ENCODE results near the gene HEPHL1.
"Not testable (repeated sequence)": the region's sequence is repeated elsewhere in the genome, so short reads cannot be mapped to it uniquely, and the experiment has no call there.

HEPHL1 gene

GRCh38 chr11:94084164-94084563 is 63.0 kb downstream of the HEPHL1 start:
- DNase-seq (ENCODE audit: low spot score): no peak

- no peak for DNase-seq (ENCODE audit: low spot score)
Measured at GRCh38 chr11:94088906-94089305, 67.8 kb downstream of the HEPHL1 start.

GRCh38 chr11:94089341-94089740 is 68.2 kb downstream of the HEPHL1 start:
- DNase-seq (ENCODE audit: low spot score): no peak

GRCh38 chr11:94090401-94090800 is 69.2 kb downstream of the HEPHL1 start:
- DNase-seq (ENCODE audit: low spot score): no peak

GRCh38 chr11:94091091-94091490 is 69.9 kb downstream of the HEPHL1 start:
- DNase-seq (ENCODE audit: low spot score): no peak

- DNase-seq (ENCODE audit: low spot score): no peak
Measured at GRCh38 chr11:94100253-94100652, 79.1 kb downstream of the HEPHL1 start.

GRCh38 chr11:94103471-94103870 is 82.3 kb downstream of the HEPHL1 start:
- no peak for DNase-seq (ENCODE audit: low spot score)

GRCh38 chr11:94104734-94105133 is 83.6 kb downstream of the HEPHL1 start:
- DNase-seq (ENCODE audit: low spot score): no peak

GRCh38 chr11:94106716-94107115 is 85.6 kb downstream of the HEPHL1 start:
- no peak for DNase-seq (ENCODE audit: low spot score)

GRCh38 chr11:94107363-94107762 is 86.2 kb downstream of the HEPHL1 start:
- no peak for DNase-seq (ENCODE audit: low spot score)

GRCh38 chr11:94111241-94111640 is 90.1 kb downstream of the HEPHL1 start:
- DNase-seq (ENCODE audit: low spot score): no peak

- no peak for DNase-seq (ENCODE audit: low spot score)
Measured at GRCh38 chr11:94111660-94112059, 90.5 kb downstream of the HEPHL1 start.

GRCh38 chr11:94112206-94112953 is 91.2 kb downstream of the HEPHL1 start:
- DNase-seq (ENCODE audit: low spot score): no peak

GRCh38 chr11:94117197-94117574 is 96.0 kb downstream of the HEPHL1 start:
- no peak for DNase-seq (ENCODE audit: low spot score)

GRCh38 chr11:94117871-94118270 is 96.7 kb downstream of the HEPHL1 start:
- no peak for DNase-seq (ENCODE audit: low spot score)

- DNase-seq (ENCODE audit: low spot score): not testable (repeated sequence)
Measured at GRCh38 chr11:94119676-94120075, 98.5 kb downstream of the HEPHL1 start.

GRCh38 chr11:94120516-94120915 is 99.4 kb downstream of the HEPHL1 start:
- not testable (repeated sequence) for DNase-seq (ENCODE audit: low spot score)

GRCh38 chr11:94120946-94121345 is 99.8 kb downstream of the HEPHL1 start:
- no peak for DNase-seq (ENCODE audit: low spot score)

- DNase-seq (ENCODE audit: low spot score): no peak
Measured at GRCh38 chr11:94125407-94126115, 104.4 kb downstream of the HEPHL1 start.

GRCh38 chr11:94127638-94128037 is 106.5 kb downstream of the HEPHL1 start:
- no peak for DNase-seq (ENCODE audit: low spot score)

GRCh38 chr11:94128291-94128745 is 107.2 kb downstream of the HEPHL1 start:
- DNase-seq (ENCODE audit: low spot score): no peak

- peak; percentile 20 for DNase-seq (ENCODE audit: low spot score)
Measured at GRCh38 chr11:94128746-94129511, 107.8 kb downstream of the HEPHL1 start, which contains the start of gene PANX1. Gene PANX1 (plus strand): TSS chr11:94128841. CDS start chr11:94129313, 472 bp downstream.
